GM21619 (cell line): ENCODE measurements around the gene PIK3CG.
"Not testable (repeated sequence)": the region's sequence is repeated elsewhere in the genome, so short reads cannot be mapped to it uniquely, and the experiment has no call there.

Source experiments
- ATAC-seq: cut with Tn5 transposase; IDR thresholded peaks from one replicate; pipeline ENCODE4 v1.9.1; 2021; ENCODE audit not compliant: unreplicated experiment

The PIK3CG gene

DNA sequence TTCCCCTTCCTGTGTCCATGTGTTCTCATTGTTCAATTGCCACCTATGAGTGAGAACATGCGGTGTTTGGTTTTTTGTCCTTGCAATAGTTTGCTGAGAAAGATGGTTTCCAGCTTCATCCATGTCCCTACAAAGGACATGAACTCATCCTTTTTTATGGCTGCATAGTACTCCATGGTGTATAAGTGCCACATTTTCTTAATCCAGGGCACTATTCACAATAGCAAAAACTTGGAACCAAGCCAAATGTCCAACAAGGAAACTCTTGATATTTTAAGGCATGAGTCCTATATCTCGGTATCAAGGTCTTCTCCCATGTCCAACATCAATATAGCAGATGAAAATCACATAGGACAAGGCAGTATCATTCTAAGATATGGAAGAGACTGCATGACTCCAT, 64.5 kb downstream of the PIK3CG start:
- ATAC-seq: not testable (repeated sequence)

DNA sequence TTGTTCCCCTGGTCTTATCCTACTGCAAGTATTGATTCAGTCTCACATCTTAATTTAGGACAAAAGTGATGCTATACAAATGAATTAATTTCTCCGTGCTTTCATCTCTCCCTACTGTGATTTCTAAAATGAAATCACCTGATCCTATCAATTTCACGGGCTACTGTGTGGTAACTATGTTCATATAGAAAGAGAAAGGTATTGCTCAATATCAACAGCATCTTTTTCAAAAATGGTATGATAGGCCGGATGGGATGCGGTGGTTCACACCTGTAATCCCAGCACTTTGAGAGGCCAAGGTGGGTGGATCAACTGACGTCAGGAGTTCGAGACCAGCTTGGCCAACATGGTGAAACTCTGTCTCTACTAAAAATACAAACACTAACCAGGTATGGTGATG, 71.2 kb downstream of the PIK3CG start:
- ATAC-seq: no peak

DNA sequence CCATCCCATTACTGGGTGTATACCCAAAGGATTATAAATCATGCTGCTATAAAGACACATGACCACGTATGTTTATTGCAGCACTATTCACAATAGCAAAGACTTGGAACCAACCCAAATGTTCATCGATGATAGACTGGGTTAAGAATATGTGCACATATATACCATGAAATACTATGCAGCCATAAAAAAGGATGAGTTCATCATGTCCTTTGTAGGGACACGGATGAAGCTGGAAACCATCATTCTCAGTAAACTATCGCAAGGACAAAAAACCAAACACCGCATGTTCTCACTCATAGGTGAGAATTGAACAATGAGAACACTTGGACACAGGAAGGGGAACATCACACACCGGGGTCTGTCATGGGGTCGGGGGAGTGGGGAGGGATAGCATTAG, 73.0 kb downstream of the PIK3CG start:
- ATAC-seq: not testable (repeated sequence)

GRCh38 chr7:106938803-106939202, 73.7 kb downstream of the PIK3CG start:
- ATAC-seq: no peak

GRCh38 chr7:106944035-106944665, 79.1 kb downstream of the PIK3CG start:
- ATAC-seq: no peak

DNA sequence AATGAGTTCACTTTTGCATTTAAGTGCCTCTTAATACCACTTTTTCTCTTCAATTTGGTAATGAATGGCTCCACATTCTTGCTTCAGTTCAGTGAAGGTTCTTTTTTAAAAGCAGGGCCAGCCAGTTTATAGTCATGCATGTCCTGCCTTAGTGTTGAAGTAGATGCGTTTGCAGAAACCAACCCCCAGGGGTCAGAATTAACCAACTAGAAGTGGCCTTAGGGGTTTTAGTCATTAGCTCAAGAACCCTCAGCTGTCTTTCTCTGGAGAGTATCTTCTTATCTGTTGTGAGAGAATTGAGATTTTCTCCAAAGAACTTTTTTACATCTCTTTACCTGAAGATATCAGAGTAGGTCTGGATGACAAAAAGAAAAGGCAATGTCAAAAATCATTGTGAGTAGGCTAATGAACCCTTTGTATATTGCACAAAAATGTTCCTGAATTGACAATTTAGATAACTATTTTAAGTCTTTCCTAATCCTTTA, 82.2 kb downstream of the PIK3CG start:
- ATAC-seq: no peak

- ATAC-seq: no peak
Observed at GRCh38 chr7:106952001-106952657, 87.0 kb downstream of the PIK3CG start.

- ATAC-seq: no peak
Observed at GRCh38 chr7:106952658-106953231, 87.7 kb downstream of the PIK3CG start.

DNA sequence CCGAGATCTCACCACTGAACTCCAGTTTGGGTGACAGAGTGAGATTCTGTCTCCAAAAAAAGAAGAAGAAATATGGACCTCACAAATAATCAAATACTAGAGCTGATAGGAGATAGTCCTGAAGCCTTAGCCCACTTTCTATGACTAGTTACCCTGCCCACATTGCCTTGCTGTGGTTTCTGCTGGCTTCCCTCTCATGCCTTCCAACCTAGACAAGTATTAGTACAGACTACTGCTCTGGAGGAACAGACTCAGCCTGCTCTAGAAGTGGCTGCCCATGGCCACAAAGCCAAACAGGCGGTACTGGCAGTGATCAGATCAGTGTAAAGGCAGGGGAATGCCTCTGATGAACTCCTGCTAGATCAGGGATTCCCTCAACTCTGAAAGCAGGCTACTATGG, 89.8 kb downstream of the PIK3CG start:
- no peak for ATAC-seq

DNA sequence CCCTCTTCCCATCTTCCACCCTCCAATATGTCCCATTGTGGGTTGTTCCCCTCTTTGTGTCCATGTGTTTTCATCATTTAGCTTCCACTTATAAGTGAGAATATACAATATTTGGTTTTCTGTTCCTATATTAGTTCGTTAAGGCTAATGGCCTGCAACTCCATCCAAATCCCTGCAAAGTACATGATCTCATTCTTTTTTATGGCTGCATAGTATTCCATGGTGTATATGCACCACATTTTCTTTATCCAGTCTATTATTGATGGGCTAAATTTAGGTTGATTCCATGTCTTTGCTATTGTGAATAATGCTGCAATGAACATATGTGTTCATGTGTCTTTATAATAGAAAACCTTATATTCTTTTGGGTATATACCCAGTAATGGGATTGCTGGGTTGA, 90.8 kb downstream of the PIK3CG start:
- not testable (repeated sequence) for ATAC-seq
